22Rv1 (cell line): ENCODE measurements around the gene OR1M1.

Experiments
- CTCF ChIP-seq: fragments of 450-650 bp; IDR thresholded peaks from 2 replicates; pipeline ENCODE4 v1.5.1; 2017; ENCODE audit warnings: mild to moderate bottlenecking
- ZFX ChIP-seq: fragments of 450-650 bp; IDR thresholded peaks from 2 replicates; pipeline ENCODE4 v1.6.1; 2017; ENCODE audit warnings: antibody characterized with exemption, borderline replicate concordance

GRCh38 chr19:9075064-9075949, 11.6 kb upstream of the OR1M1 start:
- TF ChIP-seq CTCF (no peak), ZFX (no peak)
